ENCODE data around the gene EEF1G. TPM values are rescaled to one million over a fixed set of nuclear protein-coding genes. Genes with fewer than 3 reads are reported as not detected.

The EEF1G gene
- total and polyA plus RNA-seq, 2 of the 13 experiments (the other 11 are each of a cell fraction or from before 2014, with no cell fraction given), result 1,787 to 2,144 TPM

- Histone ChIP-seq H3K36me3 (replicated peaks in 1 of 2; ENCODE audit: control insufficient read depth in 1 of 2, insufficient read depth in 2 of 2, low read length in 2 of 2) (peaks cover 2 to 4% of the 10 kb centered on the region in 2 experiments; a peak in 3 of 5 replicates), H3K27me3 (ENCODE audit: control insufficient read depth in 1 of 2, insufficient read depth in 2 of 2, low read length in 2 of 2) (no peaks in the 10 kb centered on the region), H3K79me2 (ENCODE audit: insufficient read depth, low read length) (peaks cover 76% of the 10 kb centered on the region), H2AFZ (ENCODE audit: low read length) (no peak overlapping the region), H3K4me3 (replicated peaks in 1 of 3; ENCODE audit: insufficient read depth in 1 of 3, low read depth in 2 of 3, low read length in 3 of 3) (peak overlapping the region; percentile 79 to 93 (median 79)), H3K9me3 (ENCODE audit: low read length) (no peaks in the 10 kb centered on the region), H3K9ac (ENCODE audit: insufficient read depth, low read depth, low read length) (peak overlapping the region; percentile 96), H3K4me2 (ENCODE audit: low read depth, low read length) (peak overlapping the region; percentile 84), H4K20me1 (ENCODE audit: insufficient read depth, low read length) (peaks cover 64% of the 10 kb centered on the region), H3K27ac (ENCODE audit: extremely low read length, insufficient read depth, low read length) (peak overlapping the region; percentile 19), H3K4me1 (ENCODE audit: insufficient read depth, low read length) (peaks cover 67% of the 10 kb centered on the region)
- TF ChIP-seq ZEB1 (IDR thresholded peaks at IDR 0.05; ENCODE audit: insufficient replicate concordance, low read depth) (no peak), SSRP1 (CRISPR knock-in tag; IDR thresholded peaks at IDR 0.05) (no peak), GFI1 (CRISPR knock-in tag; IDR thresholded peaks at IDR 0.05; ENCODE audit: borderline replicate concordance) (no peak), ZFP41 (CRISPR knock-in tag; IDR thresholded peaks at IDR 0.05; ENCODE audit: borderline replicate concordance) (0 out of 2 replicates have a peak, but pooled peaks have one; percentile 15), NR2F1 (CRISPR knock-in tag; IDR thresholded peaks at IDR 0.05) (no peak), SNAPC2 (CRISPR knock-in tag; IDR thresholded peaks at IDR 0.05) (no peak), HIC2 (CRISPR knock-in tag; IDR thresholded peaks at IDR 0.05; ENCODE audit: low read depth) (no peak), ETV6 (CRISPR knock-in tag; conservative IDR thresholded peaks at IDR 0.05) (no peak)
- in situ Hi-C loops (cut with HindIII; ENCODE audit: extremely low pct_ligation_motif_present, low pct_unique_long_range_greater_than_20kb), result loop anchor here (5.0 kb wide), 1 partner anchor 37 kb away; no protein-coding TSS in a partner anchor
- no peak for ATAC-seq
- intact Hi-C loops (cut with micrococcal nuclease; ENCODE audit: unreplicated experiment), result loop anchor here (2.0 to 10.0 kb wide), 3 partner anchors 17 to 149 kb away; no protein-coding TSS in a partner anchor
- BruUV-seq (replicated peaks), result no TSS peak
- no peak for FAIRE-seq
- DNase-seq (ENCODE audit: low spot score), result no peak
- 68% methylated on average over 15 of the region's 22 CpGs for WGBS (ENCODE audit: low lambda C conversion rate)
- ChIA-PET POLR2A (interaction anchor here (0.6 to 4.8 kb wide), 12 partner anchors 11 to 246 kb away, joined by 3 to 45 read pairs (median 6); partner anchors contain the start of genes C11orf98, CSKMT, EEF1G and HNRNPUL2), CTCF (ENCODE audit: low intra/inter-chr PET ratio, low total read pairs) (interaction anchor here (1.6 to 1.9 kb wide), 3 partner anchors 119 to 149 kb away, joined by 3 to 14 read pairs (median 5); no protein-coding TSS in a partner anchor)
Measured at GRCh38 chr11:62543680-62544444, 29.8 kb downstream of the EEF1G start.

All from HepG2 (cell line).